ENCODE results near the gene ZDHHC8. TPM values are rescaled to one million over a fixed set of nuclear protein-coding genes. Genes with fewer than 3 reads are reported as not detected.

ZDHHC8 gene
- polyA plus RNA-seq, 2 of the 4 experiments (the other 2 are of a cell fraction) = 5.3 to 28.1 TPM

DNA sequence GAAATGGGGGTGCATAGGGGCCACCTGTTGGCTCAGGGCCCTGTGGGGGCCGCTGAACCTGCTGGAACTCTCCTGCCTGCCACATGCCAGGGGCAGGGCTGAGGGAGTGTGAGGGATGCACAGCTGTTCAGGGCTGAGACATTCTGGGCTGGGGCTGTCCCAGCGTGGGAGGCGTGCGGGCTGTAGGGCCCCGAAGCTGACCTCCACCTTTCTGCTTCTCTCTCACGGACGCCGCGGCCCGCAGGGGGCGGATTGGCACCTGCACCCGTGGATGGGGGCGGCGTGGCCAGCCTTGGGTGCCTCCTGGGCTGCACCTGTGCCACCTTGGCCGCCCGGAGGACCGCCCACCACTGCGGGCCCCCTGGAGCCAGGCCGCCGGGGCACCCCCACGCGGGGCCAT lies 15.2 kb downstream of the ZDHHC8 start:
- no peak for TF ChIP-seq SMC3 (IDR thresholded peaks at IDR 0.05)
- TF ChIP-seq E2F6 (IDR thresholded peaks at IDR 0.05; ENCODE audit: borderline replicate concordance, low read depth) = no peak
- no peak for TF ChIP-seq SREBF2 (IDR thresholded peaks at IDR 0.05)
- TF ChIP-seq, protein P1, sequence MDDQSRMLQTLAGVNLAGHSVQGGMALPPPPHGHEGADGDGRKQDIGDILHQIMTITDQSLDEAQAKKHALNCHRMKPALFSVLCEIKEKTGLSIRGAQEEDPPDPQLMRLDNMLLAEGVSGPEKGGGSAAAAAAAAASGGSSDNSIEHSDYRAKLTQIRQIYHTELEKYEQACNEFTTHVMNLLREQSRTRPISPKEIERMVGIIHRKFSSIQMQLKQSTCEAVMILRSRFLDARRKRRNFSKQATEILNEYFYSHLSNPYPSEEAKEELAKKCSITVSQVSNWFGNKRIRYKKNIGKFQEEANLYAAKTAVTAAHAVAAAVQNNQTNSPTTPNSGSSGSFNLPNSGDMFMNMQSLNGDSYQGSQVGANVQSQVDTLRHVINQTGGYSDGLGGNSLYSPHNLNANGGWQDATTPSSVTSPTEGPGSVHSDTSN (IDR thresholded peaks at IDR 0.05) = no peak
- no peak for TF ChIP-seq ZNF302 (CRISPR knock-in tag; IDR thresholded peaks at IDR 0.05)
- TF ChIP-seq TP53 (CRISPR knock-in tag; IDR thresholded peaks at IDR 0.05) = no peak
- no peak for TF ChIP-seq KDM1A (IDR thresholded peaks at IDR 0.05; ENCODE audit: low read depth)
- TF ChIP-seq HEYL (CRISPR knock-in tag; IDR thresholded peaks at IDR 0.05) = no peak
- TF ChIP-seq FOSL2 (IDR thresholded peaks at IDR 0.05) = no peak
- no peak for TF ChIP-seq FOSL2 (CRISPR knock-in tag; IDR thresholded peaks at IDR 0.05)
- no peak for TF ChIP-seq MYC (IDR thresholded peaks at IDR 0.05; ENCODE audit: borderline replicate concordance, low read length)
- no peak for TF ChIP-seq TFCP2L1 (CRISPR knock-in tag; IDR thresholded peaks at IDR 0.05)
- TF ChIP-seq JUN (IDR thresholded peaks at IDR 0.05) = no peak
- TF ChIP-seq RARB (CRISPR knock-in tag; IDR thresholded peaks at IDR 0.05) = no peak
- TF ChIP-seq USF2 (IDR thresholded peaks at IDR 0.05) = no peak
- no peak for TF ChIP-seq ESRRA (IDR thresholded peaks at IDR 0.05; ENCODE audit: borderline replicate concordance, low read length)
- no peak for TF ChIP-seq HES2 (IDR thresholded peaks at IDR 0.05)
- TF ChIP-seq HOXB13 (CRISPR knock-in tag; IDR thresholded peaks at IDR 0.05; ENCODE audit: low read depth) = no peak
- TF ChIP-seq ZC3H11A (IDR thresholded peaks at IDR 0.05) = no peak
- TF ChIP-seq HDAC2 (IDR thresholded peaks at IDR 0.05) = no peak
- ChIA-PET CTCF (interaction anchor here (1.5 kb wide), 1 partner anchor 10 kb away, joined by 7 read pairs; no protein-coding TSS in a partner anchor), POLR2A (no interaction called here)
- Histone ChIP-seq H3K27ac (no peak overlapping the region), H3K4me3 (no peak overlapping the region), H3K9me3 (no peaks in the 10 kb centered on the region), H3K4me1 (no peaks in the 10 kb centered on the region), H3K4me2 (no peak overlapping the region)
- no peak for FAIRE-seq
- no peak for DNase-seq (ENCODE audit: low read depth in 1 of 2, low spot score in 1 of 2)
- no peak for ATAC-seq
- WGBS (ENCODE audit: missing lambda C conversion rate) = 43% methylated on average over 1 of the region's 22 CpGs

- CTCF ChIA-PET = interaction anchor here (1.5 kb wide), 2 partner anchors 10 to 137 kb away, joined by 4 to 7 read pairs; no protein-coding TSS in a partner anchor
- POLR2A ChIA-PET = no interaction called here
- 93% methylated on average over 3 of the region's 14 CpGs for WGBS (ENCODE audit: missing lambda C conversion rate)
Observed at GRCh38 chr22:20147237-20147988, 15.8 kb downstream of the ZDHHC8 start.

More at GRCh38 chr22:20147237-20147988, 15.8 kb downstream of the ZDHHC8 start:
- no peaks in the 10 kb centered on the region for H3K9me3 ChIP-seq
- no peaks in the 10 kb centered on the region for H3K4me1 ChIP-seq
- no peak overlapping the region for H3K4me2 ChIP-seq
- ATAC-seq = no peak
- H3K27ac ChIP-seq = no peak overlapping the region
- no peak for DNase-seq (ENCODE audit: low read depth in 1 of 2, low spot score in 1 of 2)
- no peak for FAIRE-seq
- H3K4me3 ChIP-seq = no peak overlapping the region
- TF ChIP-seq CBX2 (IDR thresholded peaks at IDR 0.05; ENCODE audit: borderline replicate concordance, low read depth) (no peak), MAX (IDR thresholded peaks at IDR 0.05) (no peak), MAFK (IDR thresholded peaks at IDR 0.05; ENCODE audit: partially characterized antibody) (no peak), JUNB (IDR thresholded peaks at IDR 0.05) (no peak), ZNF302 (CRISPR knock-in tag; IDR thresholded peaks at IDR 0.05) (no peak), NPAS2 (CRISPR knock-in tag; IDR thresholded peaks at IDR 0.05; ENCODE audit: borderline replicate concordance) (no peak), TP53 (CRISPR knock-in tag; IDR thresholded peaks at IDR 0.05) (no peak), CHD4 (IDR thresholded peaks at IDR 0.05; ENCODE audit: borderline replicate concordance) (no peak), RNF2 (IDR thresholded peaks at IDR 0.05; ENCODE audit: borderline replicate concordance, low read depth) (no peak), EHMT2 (IDR thresholded peaks at IDR 0.05; ENCODE audit: low read depth) (no peak), RARB (CRISPR knock-in tag; IDR thresholded peaks at IDR 0.05) (no peak), ZSCAN20 (CRISPR knock-in tag; IDR thresholded peaks at IDR 0.05) (no peak), ATOH8 (CRISPR knock-in tag; IDR thresholded peaks at IDR 0.05; ENCODE audit: low read depth) (no peak), HOXB5 (CRISPR knock-in tag; IDR thresholded peaks at IDR 0.05) (no peak), FOSL2 (IDR thresholded peaks at IDR 0.05) (no peak), FOSL2 (CRISPR knock-in tag; IDR thresholded peaks at IDR 0.05) (no peak), BHLHE40 (IDR thresholded peaks at IDR 0.05; ENCODE audit: low read depth, low read length) (no peak), HES2 (IDR thresholded peaks at IDR 0.05) (no peak)
- TF ChIP-seq, protein P1 (IDR thresholded peaks at IDR 0.05) = no peak

All from A549 (cell line).